OCI-LY7 (cell line): Measurements from ENCODE around the gene NLRP9. TPM values are rescaled to one million over a fixed set of nuclear protein-coding genes. Genes with fewer than 3 reads are reported as not detected.
A peak's percentile ranks its signal among the peaks of the same experiment; 100 is the strongest.
"Not testable (repeated sequence)": the region's sequence is repeated elsewhere in the genome, so short reads cannot be mapped to it uniquely, and the experiment has no call there.

Experiments used
- BruUV-seq: library from RNA; stranded (reverse); fragments of 400-500 nt; replicated peaks from 2 replicates; lab custom pipeline; 2021; lab: Mats Ljungman, UMichigan
- CTCF ChIA-PET: fragments of 300-600 bp; sonication (Branson Sonifier 250); formaldehyde crosslinking; loops from one replicate; lab custom pipeline; 2022; ENCODE audit warnings: antibody characterized with exemption; ENCODE audit not compliant: unreplicated experiment; lab: Charles Lee
- POLR2A ChIA-PET: fragments of 300-600 bp; sonication (Branson Sonifier 250); formaldehyde crosslinking; loops from one replicate; lab custom pipeline; 2022; ENCODE audit warnings: antibody characterized with exemption; lab: Charles Lee
- DNase-seq: peaks from one replicate; pipeline ENCODE4 v3.0.0-alpha.2; 2015; ENCODE audit warnings: low spot score
- H2AFZ ChIP-seq: fragments of 200-600 bp; sonication (generic), shearing (Covaris generic); 2 replicates; pipeline ENCODE4 v1.6.1; 2014; ENCODE audit warnings: mild to moderate bottlenecking, antibody characterized with exemption, low read length, moderate library complexity
- H3K27ac ChIP-seq: fragments of 200-600 bp; sonication (generic); 2 replicates; pipeline ENCODE4 v1.5.1; 2014; ENCODE audit warnings: mixed run types, low read depth, mild to moderate bottlenecking, moderate library complexity, low read length, inconsistent platforms; ENCODE audit not compliant: poor library complexity, severe bottlenecking
- H3K36me3 ChIP-seq: fragments of 200-600 bp; sonication (generic); 2 replicates; pipeline ENCODE4 v1.6.1; 2014; ENCODE audit warnings: mild to moderate bottlenecking, antibody characterized with exemption, low read length, moderate library complexity, mixed read lengths; ENCODE audit not compliant: insufficient read depth
- H3K4me1 ChIP-seq: fragments of 200-600 bp; sonication (generic); 2 replicates; pipeline ENCODE4 v1.5.1; 2014; ENCODE audit warnings: mild to moderate bottlenecking, low read length; ENCODE audit not compliant: insufficient read depth, poor library complexity, severe bottlenecking
- H3K4me2 ChIP-seq: fragments of 200-600 bp; sonication (generic); 2 replicates; pipeline ENCODE4 v1.6.1; 2014; ENCODE audit warnings: mild to moderate bottlenecking, low read length
- H3K4me3 ChIP-seq: fragments of 200-600 bp; sonication (generic); 2 replicates; pipeline ENCODE4 v1.5.1; 2014; ENCODE audit warnings: mild to moderate bottlenecking, low read depth, low read length; ENCODE audit not compliant: poor library complexity, severe bottlenecking
- H3K79me2 ChIP-seq: fragments of 200-600 bp; sonication (generic); 2 replicates; pipeline ENCODE4 v1.6.1; 2016; ENCODE audit warnings: low read depth, mild to moderate bottlenecking, low read length, moderate library complexity, mixed read lengths; ENCODE audit not compliant: insufficient read depth
- H3K9me2 ChIP-seq: fragments of 200-600 bp; sonication (generic); 2 replicates; pipeline ENCODE4 v1.6.1; 2016; ENCODE audit warnings: mild to moderate bottlenecking, low read length, mixed read lengths; ENCODE audit not compliant: insufficient read depth
- H3K9me3 ChIP-seq: fragments of 200-600 bp; sonication (generic); 2 replicates; pipeline ENCODE4 v1.6.1; 2014; ENCODE audit warnings: mild to moderate bottlenecking, mixed run types, low read length, mixed read lengths
- H4K20me1 ChIP-seq: fragments of 200-600 bp; sonication (generic); 2 replicates; pipeline ENCODE4 v1.6.1; 2014; ENCODE audit warnings: mild to moderate bottlenecking, antibody characterized with exemption, low read length, moderate library complexity, mixed read lengths; ENCODE audit not compliant: insufficient read depth
- EZH2phosphoT487 ChIP-seq: fragments of 200-600 bp; sonication (generic); IDR thresholded peaks from 2 replicates; pipeline ENCODE4 v1.6.1; 2018; ENCODE audit warnings: low read depth, borderline replicate concordance, mild to moderate bottlenecking, mixed run types, antibody characterized with exemption, low read length, moderate library complexity, mixed read lengths
- intact Hi-C: fragments of 100-400 bp; cut with micrococcal nuclease; formaldehyde crosslinking; loops from one replicate; pipeline ENCODE4 v1.10.0; 2022; ENCODE audit not compliant: unreplicated experiment
- total RNA-seq, 2 experiments: library from RNA; depleted of rRNA in 1 of 2; stranded (reverse); fragments of >200 nt in 1 of 2; shearing (Covaris generic) in 1 of 2; gene quantifications; 2 replicates each; pipeline ENCODE4 v1.2.3, GENCODE V29; 2014 to 2022
- TF ChIP-seq, protein P1 (sequence below): fragments of 200-600 bp; sonication (generic); conservative IDR thresholded peaks from 2 replicates; pipeline ENCODE4 v1.5.1; 2014; ENCODE audit warnings: mild to moderate bottlenecking, antibody characterized with exemption, low read length, moderate library complexity, mixed read lengths

Gene NLRP9
- total RNA-seq, 2 experiments from 2014 or later, result not detected

DNA sequence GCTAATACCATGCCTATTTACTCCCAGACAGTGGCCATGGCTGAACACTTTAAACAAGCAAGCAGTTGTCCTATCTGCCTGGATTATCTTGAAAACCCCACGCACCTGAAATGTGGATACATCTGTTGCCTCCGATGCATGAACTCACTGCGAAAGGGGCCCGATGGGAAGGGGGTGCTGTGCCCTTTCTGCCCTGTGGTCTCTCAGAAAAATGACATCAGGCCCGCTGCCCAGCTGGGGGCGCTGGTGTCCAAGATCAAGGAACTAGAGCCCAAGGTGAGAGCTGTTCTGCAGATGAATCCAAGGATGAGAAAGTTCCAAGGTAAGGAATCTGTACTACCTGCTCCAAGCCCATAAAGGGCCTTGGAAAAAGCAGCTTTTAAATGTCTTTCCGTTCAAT is 39.3 kb upstream of the NLRP9 start:
- H2AFZ ChIP-seq, result no peak overlapping the region
- peaks cover 10% of the 10 kb centered on the region for H3K36me3 ChIP-seq
- H3K9me2 ChIP-seq, result no peaks in the 10 kb centered on the region
- ChIA-PET CTCF (no interaction called here), POLR2A (interaction anchor here (0.6 kb wide), 1 partner anchor 166 kb away, joined by 3 read pairs; no protein-coding TSS in a partner anchor)
- BruUV-seq, result TSS peak; percentile 7
- DNase-seq, result peak; percentile 68
- TF ChIP-seq, protein P1, sequence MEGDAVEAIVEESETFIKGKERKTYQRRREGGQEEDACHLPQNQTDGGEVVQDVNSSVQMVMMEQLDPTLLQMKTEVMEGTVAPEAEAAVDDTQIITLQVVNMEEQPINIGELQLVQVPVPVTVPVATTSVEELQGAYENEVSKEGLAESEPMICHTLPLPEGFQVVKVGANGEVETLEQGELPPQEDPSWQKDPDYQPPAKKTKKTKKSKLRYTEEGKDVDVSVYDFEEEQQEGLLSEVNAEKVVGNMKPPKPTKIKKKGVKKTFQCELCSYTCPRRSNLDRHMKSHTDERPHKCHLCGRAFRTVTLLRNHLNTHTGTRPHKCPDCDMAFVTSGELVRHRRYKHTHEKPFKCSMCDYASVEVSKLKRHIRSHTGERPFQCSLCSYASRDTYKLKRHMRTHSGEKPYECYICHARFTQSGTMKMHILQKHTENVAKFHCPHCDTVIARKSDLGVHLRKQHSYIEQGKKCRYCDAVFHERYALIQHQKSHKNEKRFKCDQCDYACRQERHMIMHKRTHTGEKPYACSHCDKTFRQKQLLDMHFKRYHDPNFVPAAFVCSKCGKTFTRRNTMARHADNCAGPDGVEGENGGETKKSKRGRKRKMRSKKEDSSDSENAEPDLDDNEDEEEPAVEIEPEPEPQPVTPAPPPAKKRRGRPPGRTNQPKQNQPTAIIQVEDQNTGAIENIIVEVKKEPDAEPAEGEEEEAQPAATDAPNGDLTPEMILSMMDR, result peak; percentile 93
- no peak for TF ChIP-seq EZH2phosphoT487
- no peaks in the 10 kb centered on the region for H3K79me2 ChIP-seq
- H3K9me3 ChIP-seq, result no peaks in the 10 kb centered on the region
- no peaks in the 10 kb centered on the region for H3K4me1 ChIP-seq
- intact Hi-C loops, result loop anchor here (2.0 to 5.0 kb wide), 2 partner anchors 170 to 289 kb away; partner anchors contain the start of gene NLRP8
- H3K4me2 ChIP-seq, result no peak overlapping the region
- no peak overlapping the region for H3K27ac ChIP-seq
- no peaks in the 10 kb centered on the region for H4K20me1 ChIP-seq
- H3K4me3 ChIP-seq, result no peak overlapping the region

DNA sequence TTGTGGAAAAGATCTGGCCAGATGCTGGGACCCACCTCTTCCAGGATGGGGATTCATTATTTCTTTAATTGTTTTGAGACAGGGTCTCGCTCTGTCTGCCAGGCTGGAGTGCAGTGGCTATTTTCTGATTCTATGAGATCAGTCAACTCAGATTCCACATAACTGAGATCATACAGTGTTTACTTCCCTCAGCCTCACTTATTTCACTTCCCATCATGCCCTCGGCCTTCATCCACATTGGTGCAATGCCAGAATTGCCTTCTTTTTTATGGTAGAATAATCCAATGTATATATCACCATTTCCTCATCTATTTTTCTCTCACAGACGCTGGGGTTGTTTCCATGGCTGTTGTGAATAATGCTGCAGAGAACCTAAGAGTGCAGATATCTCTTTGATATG is 31.4 kb upstream of the NLRP9 start:
- H2AFZ ChIP-seq, DNase-seq, H4K20me1 ChIP-seq, H3K36me3 ChIP-seq, H3K4me3 ChIP-seq, BruUV-seq, intact Hi-C loops, CTCF ChIA-PET, POLR2A ChIA-PET, H3K4me1 ChIP-seq, H3K9me2 ChIP-seq, H3K9me3 ChIP-seq, H3K4me2 ChIP-seq, H3K79me2 ChIP-seq, H3K27ac ChIP-seq: not testable (repeated sequence)

DNA sequence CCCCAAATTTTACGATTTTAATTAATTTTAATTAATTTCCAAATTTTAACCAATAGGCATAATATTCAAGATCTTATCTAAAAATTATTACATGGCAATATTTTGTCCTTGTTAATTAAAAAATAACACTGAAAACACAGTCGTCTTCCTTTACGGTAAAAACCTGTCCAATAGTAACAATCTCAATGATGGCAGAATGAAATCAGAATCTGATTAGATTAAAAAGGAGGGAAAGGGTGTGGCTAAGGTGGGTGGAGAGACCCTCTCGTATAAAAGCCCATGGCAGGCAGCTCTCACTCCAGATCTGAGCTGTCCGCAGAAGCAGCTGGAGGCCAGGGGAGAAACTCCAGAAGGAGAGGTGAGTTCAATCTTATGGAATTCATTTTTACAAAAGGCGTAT is 30.6 kb upstream of the NLRP9 start, which contains the start of gene RFPL4AL1:
Gene RFPL4AL1 (plus strand): TSS at position 301 of the 400 bp plus-strand sequence. CDS start 2,687 bp downstream, outside the sequence.
- DNase-seq, H3K9me3 ChIP-seq, H3K79me2 ChIP-seq, H3K36me3 ChIP-seq, H4K20me1 ChIP-seq, POLR2A ChIA-PET, H3K27ac ChIP-seq, H3K4me1 ChIP-seq, H3K4me3 ChIP-seq, BruUV-seq, CTCF ChIA-PET, H2AFZ ChIP-seq, intact Hi-C loops, H3K9me2 ChIP-seq, H3K4me2 ChIP-seq: not testable (repeated sequence)

DNA sequence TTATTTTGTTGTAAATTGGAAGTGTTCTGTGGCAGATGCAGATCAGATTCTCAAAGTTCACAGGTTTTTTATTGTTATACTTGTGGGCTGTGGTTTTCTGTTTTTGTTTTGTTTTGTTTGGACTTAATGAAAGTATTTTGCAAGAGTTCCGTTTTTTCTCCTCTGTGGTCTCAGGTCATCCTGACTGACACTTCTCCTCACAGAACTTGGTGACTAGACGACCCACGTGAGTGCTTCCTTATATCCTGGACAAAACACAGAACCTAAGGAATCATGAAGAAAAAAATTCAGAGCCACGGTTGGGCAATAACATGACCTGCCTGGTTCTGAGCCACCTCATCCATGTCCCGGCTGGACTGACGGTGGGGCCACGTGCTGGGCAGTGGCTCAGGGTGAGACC is 28.3 kb upstream of the NLRP9 start:
- POLR2A ChIA-PET, result no interaction called here
- no peak overlapping the region for H3K4me3 ChIP-seq
- CTCF ChIA-PET, result no interaction called here
- no peak for TF ChIP-seq EZH2phosphoT487
- TF ChIP-seq, protein P1, result no peak
- no peaks in the 10 kb centered on the region for H3K9me2 ChIP-seq
- no peak overlapping the region for H3K4me2 ChIP-seq
- H3K36me3 ChIP-seq, result no peaks in the 10 kb centered on the region
- H2AFZ ChIP-seq, result no peak overlapping the region
- H3K27ac ChIP-seq, result no peak overlapping the region
- no peaks in the 10 kb centered on the region for H3K9me3 ChIP-seq
- H4K20me1 ChIP-seq, result no peaks in the 10 kb centered on the region
- intact Hi-C loops, result no loop called here
- H3K4me1 ChIP-seq, result no peaks in the 10 kb centered on the region
- DNase-seq, result no peak
- no peaks in the 10 kb centered on the region for H3K79me2 ChIP-seq
- BruUV-seq, result no TSS peak

DNA sequence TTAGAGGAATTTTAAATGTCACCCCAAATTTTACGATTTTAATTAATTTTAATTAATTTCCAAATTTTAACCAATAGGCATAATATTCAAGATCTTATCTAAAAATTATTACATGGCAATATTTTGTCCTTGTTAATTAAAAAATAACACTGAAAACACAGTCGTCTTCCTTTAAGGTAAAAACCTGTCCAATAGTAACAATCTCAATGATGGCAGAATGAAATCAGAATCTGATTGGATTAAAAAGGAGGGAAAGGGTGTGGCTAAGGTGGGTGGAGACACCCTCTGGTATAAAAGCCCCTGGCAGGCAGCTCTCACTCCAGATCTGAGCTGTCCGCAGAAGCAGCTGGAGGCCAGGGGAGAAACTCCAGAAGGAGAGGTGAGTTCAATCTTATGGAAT is 20.6 kb upstream of the NLRP9 start, which contains the start of gene RFPL4A:
Gene RFPL4A (plus strand): TSS at position 301 of the 400 bp plus-strand sequence. CDS start 2,704 bp downstream, outside the sequence.
- CTCF ChIA-PET, DNase-seq, H3K36me3 ChIP-seq, H4K20me1 ChIP-seq, BruUV-seq, H3K4me3 ChIP-seq, H3K9me2 ChIP-seq, H3K27ac ChIP-seq, H3K4me2 ChIP-seq, H2AFZ ChIP-seq, intact Hi-C loops, POLR2A ChIA-PET, H3K79me2 ChIP-seq, H3K4me1 ChIP-seq, H3K9me3 ChIP-seq: not testable (repeated sequence)
